Activated naive CD8-positive, alpha-beta T cell treated with anti-CD3 and anti-CD28 coated beads, Interleukin-2, amount 50 U/mL, for 24 hours (primary cell): ENCODE data around the gene NPEPL1.

ENCODE experiments used
- ATAC-seq: fragments of 150-1000 bp; cut with Tn5 transposase; one replicate; pipeline ENCODE4 v1.10.0; 2021
- DNase-seq: peaks from one replicate; pipeline ENCODE4 v3.0.0; 2021
- H3K27ac Mint-ChIP-seq: one replicate; pipeline ENCODE4 v1.8.0; 2021; ENCODE audit warnings: mild to moderate bottlenecking, mixed read lengths
- H3K27me3 Mint-ChIP-seq: one replicate; pipeline ENCODE4 v1.8.0; 2021; ENCODE audit warnings: mixed read lengths
- H3K36me3 Mint-ChIP-seq: one replicate; pipeline ENCODE4 v1.8.0; 2021; ENCODE audit warnings: low read depth, mixed read lengths
- H3K4me1 Mint-ChIP-seq: one replicate; pipeline ENCODE4 v1.8.0; 2021; ENCODE audit warnings: mixed read lengths
- H3K4me3 Mint-ChIP-seq: one replicate; pipeline ENCODE4 v1.8.0; 2021; ENCODE audit warnings: mild to moderate bottlenecking, moderate library complexity, mixed read lengths
- H3K9me3 Mint-ChIP-seq: one replicate; pipeline ENCODE4 v1.8.0; 2021; ENCODE audit warnings: mixed read lengths

The NPEPL1 gene

GRCh38 chr20:58688414-58688813 is 4.2 kb upstream of the NPEPL1 start:
- Mint-ChIP-seq H3K27me3 (no peaks in the 10 kb centered on the region), H3K27ac (no peak overlapping the region), H3K4me1 (peaks cover 11% of the 10 kb centered on the region), H3K9me3 (no peaks in the 10 kb centered on the region), H3K4me3 (no peak overlapping the region), H3K36me3 (peaks cover 7% of the 10 kb centered on the region)
- DNase-seq (no peak), ATAC-seq (no peak)

GRCh38 chr20:58688840-58689239 is 3.8 kb upstream of the NPEPL1 start:
- Mint-ChIP-seq H3K27ac (no peak overlapping the region), H3K4me1 (peaks cover 15% of the 10 kb centered on the region), H3K4me3 (no peak overlapping the region), H3K27me3 (no peaks in the 10 kb centered on the region), H3K9me3 (no peaks in the 10 kb centered on the region), H3K36me3 (peaks cover 7% of the 10 kb centered on the region)
- DNase-seq (no peak), ATAC-seq (no peak)

GRCh38 chr20:58690396-58691135 is 2.0 kb upstream of the NPEPL1 start:
- H3K9me3 Mint-ChIP-seq = no peaks in the 10 kb centered on the region
- H3K36me3 Mint-ChIP-seq = peaks cover 2% of the 10 kb centered on the region
- no peak for DNase-seq
- H3K27ac Mint-ChIP-seq = peak overlapping the region; percentile 6
- no peak overlapping the region for H3K4me3 Mint-ChIP-seq
- ATAC-seq = no peak
- H3K4me1 Mint-ChIP-seq = peaks cover 18% of the 10 kb centered on the region
- H3K27me3 Mint-ChIP-seq = no peaks in the 10 kb centered on the region

- Mint-ChIP-seq H3K27me3 (no peaks in the 10 kb centered on the region), H3K9me3 (no peaks in the 10 kb centered on the region), H3K4me3 (peak overlapping the region; percentile 24), H3K4me1 (peaks cover 18% of the 10 kb centered on the region), H3K36me3 (peaks cover 2% of the 10 kb centered on the region), H3K27ac (peak overlapping the region; percentile 75)
- DNase-seq (peak; percentile 10), ATAC-seq (no peak)
Measured at GRCh38 chr20:58691773-58692578, 624 bp upstream of the NPEPL1 start.

- peak; percentile 16 for ATAC-seq
- Mint-ChIP-seq H3K4me3 (peak overlapping the region; percentile 72), H3K27ac (peak overlapping the region; percentile 67), H3K4me1 (peaks cover 18% of the 10 kb centered on the region), H3K9me3 (no peaks in the 10 kb centered on the region), H3K27me3 (no peaks in the 10 kb centered on the region), H3K36me3 (peaks cover 2% of the 10 kb centered on the region)
- peak; percentile 19 for DNase-seq
Measured at GRCh38 chr20:58693226-58694006, 816 bp downstream of the NPEPL1 start.

GRCh38 chr20:58694241-58695083 is 1.9 kb downstream of the NPEPL1 start:
- Mint-ChIP-seq H3K9me3 (no peaks in the 10 kb centered on the region), H3K4me3 (peak overlapping the region; percentile 72), H3K4me1 (peaks cover 18% of the 10 kb centered on the region), H3K36me3 (peaks cover 2% of the 10 kb centered on the region), H3K27me3 (no peaks in the 10 kb centered on the region), H3K27ac (no peak overlapping the region)
- no peak for ATAC-seq
- no peak for DNase-seq

- H3K4me1 Mint-ChIP-seq = peaks cover 23% of the 10 kb centered on the region
- H3K9me3 Mint-ChIP-seq = no peaks in the 10 kb centered on the region
- no peak overlapping the region for H3K4me3 Mint-ChIP-seq
- H3K27me3 Mint-ChIP-seq = no peaks in the 10 kb centered on the region
- peaks cover 4% of the 10 kb centered on the region for H3K36me3 Mint-ChIP-seq
- DNase-seq (no peak), ATAC-seq (no peak)
- no peak overlapping the region for H3K27ac Mint-ChIP-seq
Measured at GRCh38 chr20:58695084-58695722, 2.6 kb downstream of the NPEPL1 start.

- Mint-ChIP-seq H3K4me3 (no peak overlapping the region), H3K27me3 (no peaks in the 10 kb centered on the region), H3K9me3 (no peaks in the 10 kb centered on the region), H3K4me1 (peaks cover 23% of the 10 kb centered on the region), H3K36me3 (peaks cover 6% of the 10 kb centered on the region), H3K27ac (no peak overlapping the region)
- ATAC-seq = no peak
- no peak for DNase-seq
Measured at GRCh38 chr20:58695895-58696375, 3.3 kb downstream of the NPEPL1 start.

GRCh38 chr20:58696411-58696961 is 3.9 kb downstream of the NPEPL1 start:
- no peak overlapping the region for H3K27ac Mint-ChIP-seq
- H3K27me3 Mint-ChIP-seq = no peaks in the 10 kb centered on the region

GRCh38 chr20:58697201-58697866 is 4.7 kb downstream of the NPEPL1 start:
- Mint-ChIP-seq H3K4me3 (no peak overlapping the region), H3K36me3 (peaks cover 7% of the 10 kb centered on the region), H3K27ac (no peak overlapping the region), H3K4me1 (peaks cover 18% of the 10 kb centered on the region), H3K9me3 (no peaks in the 10 kb centered on the region), H3K27me3 (no peaks in the 10 kb centered on the region)
- DNase-seq (no peak), ATAC-seq (no peak)

More at GRCh38 chr20:58696411-58696961, 3.9 kb downstream of the NPEPL1 start:
- Mint-ChIP-seq H3K4me1 (peaks cover 22% of the 10 kb centered on the region), H3K4me3 (no peak overlapping the region), H3K36me3 (peaks cover 6% of the 10 kb centered on the region), H3K9me3 (no peaks in the 10 kb centered on the region)
- no peak for DNase-seq
- ATAC-seq = no peak

GRCh38 chr20:58697867-58698703 is 5.5 kb downstream of the NPEPL1 start:
- H3K4me1 Mint-ChIP-seq = peaks cover 18% of the 10 kb centered on the region
- no peak overlapping the region for H3K4me3 Mint-ChIP-seq
- DNase-seq = no peak
- H3K27me3 Mint-ChIP-seq = no peaks in the 10 kb centered on the region
- peaks cover 14% of the 10 kb centered on the region for H3K36me3 Mint-ChIP-seq
- H3K9me3 Mint-ChIP-seq = no peaks in the 10 kb centered on the region
- H3K27ac Mint-ChIP-seq = no peak overlapping the region
- ATAC-seq = no peak
